HG03139 (cell line): ENCODE data around the gene SFTPD.
"Not testable (repeated sequence)": the region's sequence is repeated elsewhere in the genome, so short reads cannot be mapped to it uniquely, and the experiment has no call there.

ENCODE experiments used
- ATAC-seq: cut with Tn5 transposase; IDR thresholded peaks from one replicate; pipeline ENCODE4 v1.9.1; 2021; ENCODE audit not compliant: unreplicated experiment

SFTPD gene

DNA sequence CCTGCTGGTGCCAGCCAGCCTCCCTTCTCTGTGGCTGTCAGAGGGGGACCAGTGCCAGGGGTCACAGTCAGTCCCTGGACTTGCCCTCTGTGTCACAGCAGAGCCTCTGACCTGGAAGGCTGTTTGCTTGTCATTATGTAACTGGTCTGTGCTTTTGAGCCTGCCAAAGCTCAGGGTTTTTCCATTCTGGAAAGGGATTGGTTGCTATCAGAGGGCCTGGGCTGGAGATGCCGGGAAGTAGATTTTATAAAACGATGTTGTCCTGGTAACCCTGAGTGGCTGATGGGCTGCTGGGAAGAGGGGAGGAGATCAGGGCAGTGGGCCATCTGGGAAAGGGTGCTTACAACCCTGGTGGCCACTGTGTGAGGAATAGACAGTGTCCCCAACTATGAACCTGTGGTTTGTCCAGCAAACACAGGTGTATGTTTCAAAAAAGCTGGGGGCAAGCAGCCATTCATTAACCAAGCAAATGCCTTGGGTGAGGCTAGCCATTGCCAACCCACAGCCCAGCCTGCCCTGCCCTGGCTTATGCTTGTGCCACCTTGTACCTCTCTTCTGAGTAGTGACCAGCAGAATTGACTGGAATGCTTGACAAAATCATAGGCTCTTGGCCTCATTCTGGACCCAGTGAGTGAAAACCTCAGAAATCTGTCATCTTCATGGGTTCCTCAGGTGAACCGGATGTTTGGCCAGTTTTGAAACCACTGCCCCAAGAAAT, 21.6 kb downstream of the SFTPD start:
- ATAC-seq: no peak

- no peak for ATAC-seq
Measured at GRCh38 chr10:79926037-79926436, 22.9 kb downstream of the SFTPD start.

DNA sequence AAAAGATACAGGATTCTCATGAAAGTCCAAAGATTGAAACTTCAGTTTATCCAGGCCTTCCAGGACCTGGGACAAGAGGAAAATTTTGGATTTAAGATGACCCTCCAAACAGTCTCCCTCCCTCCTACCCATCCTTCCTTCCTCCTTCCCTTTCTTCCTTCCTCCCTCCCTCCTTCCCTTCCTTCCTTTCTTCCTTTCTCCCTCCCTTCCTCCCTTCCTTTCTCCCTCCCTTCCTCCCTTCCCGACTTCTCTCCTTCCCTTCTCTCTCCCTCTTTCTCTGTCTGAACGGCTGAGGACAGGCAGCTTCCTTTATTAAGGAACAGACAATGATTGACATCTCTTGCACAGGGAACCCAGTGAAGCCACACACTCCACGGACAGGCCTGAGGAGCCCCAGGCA, 23.3 kb downstream of the SFTPD start:
- no peak for ATAC-seq

- ATAC-seq: no peak
Measured at GRCh38 chr10:79923669-79924068, 25.2 kb downstream of the SFTPD start.

DNA sequence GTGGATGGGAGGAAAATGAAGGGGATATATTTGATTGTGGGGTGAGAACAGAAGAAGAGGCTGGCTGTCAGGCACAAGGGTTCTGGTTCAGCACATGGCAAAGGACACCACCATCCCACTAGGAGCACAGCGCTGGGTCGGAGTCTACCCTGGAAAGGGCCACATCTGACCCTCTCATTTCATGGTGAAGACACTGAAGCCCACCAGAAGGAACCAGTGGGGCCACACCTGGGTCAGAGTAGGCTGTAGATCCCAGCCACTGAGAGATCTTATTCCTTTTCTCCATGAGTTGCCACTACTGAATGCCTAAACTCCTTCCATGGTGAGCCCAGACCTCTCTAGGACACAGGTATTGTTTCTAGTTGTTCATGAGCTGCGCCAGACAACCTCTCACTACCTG, 25.8 kb downstream of the SFTPD start:
- ATAC-seq: no peak

DNA sequence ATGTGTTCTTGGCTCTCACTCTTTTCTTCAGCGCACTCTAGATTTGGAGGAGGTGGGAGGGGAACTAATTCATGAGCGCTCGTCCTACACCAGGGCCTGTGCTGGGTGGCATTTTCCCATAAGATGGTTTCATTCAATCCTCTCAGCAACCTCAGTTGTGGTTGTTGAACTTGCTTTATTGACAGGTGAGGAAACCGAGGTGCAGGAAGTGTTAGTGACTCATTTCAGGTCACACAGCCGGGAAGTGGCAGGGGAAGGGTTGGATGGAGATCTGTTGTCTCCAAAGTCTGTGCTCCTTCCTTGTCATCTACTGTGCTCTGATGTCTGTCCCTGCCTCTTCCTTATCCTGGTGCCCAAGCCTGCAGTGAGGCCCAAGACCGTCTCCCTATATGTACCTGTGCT, 26.9 kb downstream of the SFTPD start:
- ATAC-seq: not testable (repeated sequence)

GRCh38 chr10:79915838-79916237, 33.1 kb downstream of the SFTPD start:
- not testable (repeated sequence) for ATAC-seq

DNA sequence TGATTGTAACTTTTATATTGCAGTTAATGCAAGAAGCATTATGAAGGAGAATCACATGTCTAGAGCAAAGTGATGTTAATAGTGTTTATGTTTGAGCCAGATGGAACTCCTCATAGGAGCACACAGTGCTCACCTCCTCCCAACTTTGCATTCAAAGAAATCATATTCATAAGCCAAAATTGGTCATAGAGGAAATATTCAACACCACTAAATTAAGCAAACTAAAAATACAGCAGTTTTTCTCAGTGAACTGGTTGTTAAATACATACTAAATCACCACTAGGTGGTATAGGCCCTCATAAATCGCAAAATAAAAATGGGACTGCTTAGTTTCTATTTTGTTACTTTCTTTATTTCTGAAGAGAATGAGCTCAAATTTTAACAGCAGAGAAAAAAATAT, 34.4 kb downstream of the SFTPD start:
- not testable (repeated sequence) for ATAC-seq

- ATAC-seq: no peak
Measured at GRCh38 chr10:79910836-79911235, 38.1 kb downstream of the SFTPD start.

- ATAC-seq: no peak
Measured at GRCh38 chr10:79910344-79910743, 38.6 kb downstream of the SFTPD start.

- ATAC-seq: no peak
Measured at GRCh38 chr10:79905322-79906314, 43.3 kb downstream of the SFTPD start.

- no peak for ATAC-seq
Measured at GRCh38 chr10:79904671-79905321, 44.1 kb downstream of the SFTPD start.

DNA sequence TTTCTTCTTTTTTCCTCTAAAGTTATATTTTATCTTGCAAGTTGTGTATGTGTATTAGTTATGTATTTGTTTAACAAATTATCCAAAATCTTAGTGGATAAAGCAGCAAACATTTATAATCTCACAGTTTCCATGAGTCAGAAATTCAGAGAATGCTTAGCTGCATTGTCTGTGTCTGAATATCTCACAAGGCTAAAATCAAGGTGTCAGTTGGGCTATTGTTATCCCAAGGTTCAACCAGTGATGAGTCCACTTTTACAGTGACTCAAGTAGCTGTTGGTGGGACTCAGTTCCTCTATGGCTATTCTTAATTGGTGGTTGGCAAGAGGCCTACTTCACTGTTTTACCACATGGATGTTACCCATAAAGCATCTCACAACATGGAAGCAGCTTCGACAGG, 47.3 kb downstream of the SFTPD start:
- ATAC-seq: not testable (repeated sequence)

GRCh38 chr10:79898597-79899325, 50.1 kb downstream of the SFTPD start:
- no peak for ATAC-seq

- ATAC-seq: not testable (repeated sequence)
Measured at GRCh38 chr10:79892896-79893295, 56.0 kb downstream of the SFTPD start.

GRCh38 chr10:79890469-79890868, 58.4 kb downstream of the SFTPD start:
- no peak for ATAC-seq

GRCh38 chr10:79888984-79889383, 59.9 kb downstream of the SFTPD start:
- ATAC-seq: not testable (repeated sequence)
